Stimulated activated CD4-positive, alpha-beta T cell treated with anti-CD3 and anti-CD28 coated beads, Interleukin-2, amount 100 ng/mL, for 48 hours (primary cell): Measurements from ENCODE around the gene ATP9B.
"Not testable (repeated sequence)": the region's sequence is repeated elsewhere in the genome, so short reads cannot be mapped to it uniquely, and the experiment has no call there.

Experiments used
- DNase-seq, 2 donors: peaks; one replicate each; pipeline ENCODE4 v3.0.0-alpha.2; 2020

The ATP9B gene

GRCh38 chr18:79071503-79072210 is 2.5 kb downstream of the ATP9B start:
- no peak for DNase-seq

GRCh38 chr18:79072655-79073054 is 3.5 kb downstream of the ATP9B start:
- DNase-seq: not testable (repeated sequence)

GRCh38 chr18:79077181-79077580 is 8.0 kb downstream of the ATP9B start:
- DNase-seq: no peak

GRCh38 chr18:79078791-79079190 is 9.6 kb downstream of the ATP9B start:
- DNase-seq: not testable (repeated sequence)

GRCh38 chr18:79092874-79093273 is 23.7 kb downstream of the ATP9B start:
- DNase-seq: no peak

- no peak for DNase-seq
Observed at GRCh38 chr18:79093986-79094385, 24.8 kb downstream of the ATP9B start.

GRCh38 chr18:79095216-79095615 is 26.0 kb downstream of the ATP9B start:
- DNase-seq: no peak

GRCh38 chr18:79100944-79101343 is 31.8 kb downstream of the ATP9B start:
- no peak for DNase-seq

GRCh38 chr18:79102886-79103285 is 33.7 kb downstream of the ATP9B start:
- DNase-seq: no peak

- no peak for DNase-seq
Observed at GRCh38 chr18:79104137-79104536, 34.9 kb downstream of the ATP9B start.

- DNase-seq: no peak
Observed at GRCh38 chr18:79105455-79105854, 36.3 kb downstream of the ATP9B start.

- no peak for DNase-seq
Observed at GRCh38 chr18:79106084-79106483, 36.9 kb downstream of the ATP9B start.

GRCh38 chr18:79107886-79108285 is 38.7 kb downstream of the ATP9B start:
- DNase-seq: no peak

- no peak for DNase-seq
Observed at GRCh38 chr18:79108549-79109215, 39.5 kb downstream of the ATP9B start.

GRCh38 chr18:79111483-79111882 is 42.3 kb downstream of the ATP9B start:
- no peak for DNase-seq

GRCh38 chr18:79117385-79117784 is 48.2 kb downstream of the ATP9B start:
- no peak for DNase-seq

GRCh38 chr18:79117788-79118187 is 48.6 kb downstream of the ATP9B start:
- no peak for DNase-seq

- no peak for DNase-seq
Observed at GRCh38 chr18:79118797-79119196, 49.6 kb downstream of the ATP9B start.

- DNase-seq: no peak
Observed at GRCh38 chr18:79121746-79122474, 52.7 kb downstream of the ATP9B start.

- DNase-seq: no peak
Observed at GRCh38 chr18:79123948-79124347, 54.8 kb downstream of the ATP9B start.

- DNase-seq: no peak
Observed at GRCh38 chr18:79129120-79129519, 59.9 kb downstream of the ATP9B start.

GRCh38 chr18:79133724-79134123 is 64.5 kb downstream of the ATP9B start:
- DNase-seq: no peak

- no peak for DNase-seq
Observed at GRCh38 chr18:79135924-79136323, 66.7 kb downstream of the ATP9B start.

GRCh38 chr18:79136742-79137141 is 67.5 kb downstream of the ATP9B start:
- no peak for DNase-seq
